ENCODE results near the gene TMEM91.

DNA sequence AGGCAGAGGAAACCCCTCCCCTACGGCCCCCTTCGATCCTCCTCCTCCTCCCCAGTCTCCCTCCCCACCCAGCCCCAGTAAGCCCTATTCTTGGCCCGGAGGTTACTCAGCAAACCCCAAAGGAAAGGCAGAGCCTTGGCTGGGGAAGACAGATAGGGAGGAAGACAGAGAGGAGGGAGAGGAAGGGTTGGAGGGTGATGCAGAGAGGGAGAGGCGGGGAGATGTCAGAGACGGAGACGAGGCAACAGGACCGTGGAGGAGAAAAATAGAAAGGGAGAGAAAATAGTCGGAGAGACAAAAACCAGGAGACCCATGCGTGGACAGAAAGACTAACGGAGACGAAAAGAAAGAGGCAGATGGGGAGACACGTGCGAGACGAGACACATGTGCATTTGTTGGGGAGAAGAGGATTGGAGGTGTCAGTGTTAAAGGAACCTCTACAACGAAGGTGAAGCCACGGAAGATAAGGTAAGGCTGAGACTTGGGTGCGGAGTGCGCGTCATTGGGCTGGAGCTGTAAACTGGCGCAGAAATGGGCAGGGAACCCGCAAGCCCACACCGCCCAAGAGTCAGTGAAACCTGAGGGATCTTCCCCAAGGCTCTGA lies 25.5 kb upstream of the TMEM91 start:
- TF ChIP-seq, protein P1, sequence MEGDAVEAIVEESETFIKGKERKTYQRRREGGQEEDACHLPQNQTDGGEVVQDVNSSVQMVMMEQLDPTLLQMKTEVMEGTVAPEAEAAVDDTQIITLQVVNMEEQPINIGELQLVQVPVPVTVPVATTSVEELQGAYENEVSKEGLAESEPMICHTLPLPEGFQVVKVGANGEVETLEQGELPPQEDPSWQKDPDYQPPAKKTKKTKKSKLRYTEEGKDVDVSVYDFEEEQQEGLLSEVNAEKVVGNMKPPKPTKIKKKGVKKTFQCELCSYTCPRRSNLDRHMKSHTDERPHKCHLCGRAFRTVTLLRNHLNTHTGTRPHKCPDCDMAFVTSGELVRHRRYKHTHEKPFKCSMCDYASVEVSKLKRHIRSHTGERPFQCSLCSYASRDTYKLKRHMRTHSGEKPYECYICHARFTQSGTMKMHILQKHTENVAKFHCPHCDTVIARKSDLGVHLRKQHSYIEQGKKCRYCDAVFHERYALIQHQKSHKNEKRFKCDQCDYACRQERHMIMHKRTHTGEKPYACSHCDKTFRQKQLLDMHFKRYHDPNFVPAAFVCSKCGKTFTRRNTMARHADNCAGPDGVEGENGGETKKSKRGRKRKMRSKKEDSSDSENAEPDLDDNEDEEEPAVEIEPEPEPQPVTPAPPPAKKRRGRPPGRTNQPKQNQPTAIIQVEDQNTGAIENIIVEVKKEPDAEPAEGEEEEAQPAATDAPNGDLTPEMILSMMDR (conservative IDR thresholded peaks at IDR 0.05), result no peak
- TF ChIP-seq ZFX (IDR thresholded peaks at IDR 0.05), result no peak
